Fibroblast of skin of scalp (primary cell): ENCODE measurements around the gene CAPN7.
A peak's percentile ranks its signal among the peaks of the same experiment; 100 is the strongest.

Experiments
- DNase-seq: peaks from one replicate; pipeline ENCODE4 v3.0.0-alpha.2; 2013

The CAPN7 gene

GRCh38 chr3:15199493-15200105, 6.4 kb upstream of the CAPN7 start:
- no peak for DNase-seq

GRCh38 chr3:15204005-15204404, 2.0 kb upstream of the CAPN7 start:
- DNase-seq: peak; percentile 21

- DNase-seq: no peak
Measured at GRCh38 chr3:15205482-15205933, 538 bp upstream of the CAPN7 start.

- peak; percentile 18 for DNase-seq
Measured at GRCh38 chr3:15206662-15207576, 873 bp downstream of the CAPN7 start.

- DNase-seq: no peak
Measured at GRCh38 chr3:15207836-15208504, 1.9 kb downstream of the CAPN7 start.

- no peak for DNase-seq
Measured at GRCh38 chr3:15211937-15212336, 5.9 kb downstream of the CAPN7 start.

GRCh38 chr3:15214758-15215157, 8.7 kb downstream of the CAPN7 start:
- no peak for DNase-seq

GRCh38 chr3:15215996-15216395, 9.9 kb downstream of the CAPN7 start:
- peak; percentile 31 for DNase-seq

- no peak for DNase-seq
Measured at GRCh38 chr3:15216501-15216900, 10.5 kb downstream of the CAPN7 start.

GRCh38 chr3:15217011-15217671, 11.1 kb downstream of the CAPN7 start:
- DNase-seq: no peak

- DNase-seq: no peak
Measured at GRCh38 chr3:15217841-15218267, 11.8 kb downstream of the CAPN7 start.

- no peak for DNase-seq
Measured at GRCh38 chr3:15218689-15219088, 12.6 kb downstream of the CAPN7 start.

GRCh38 chr3:15220056-15220455, 14.0 kb downstream of the CAPN7 start:
- DNase-seq: no peak

GRCh38 chr3:15220661-15221060, 14.6 kb downstream of the CAPN7 start:
- no peak for DNase-seq

GRCh38 chr3:15221574-15222217, 15.7 kb downstream of the CAPN7 start:
- DNase-seq: no peak

- no peak for DNase-seq
Measured at GRCh38 chr3:15223685-15224572, 17.9 kb downstream of the CAPN7 start.

- no peak for DNase-seq
Measured at GRCh38 chr3:15228147-15228546, 22.1 kb downstream of the CAPN7 start.

GRCh38 chr3:15229262-15229661, 23.2 kb downstream of the CAPN7 start:
- DNase-seq: no peak

GRCh38 chr3:15241341-15241740, 35.3 kb downstream of the CAPN7 start:
- DNase-seq: peak; percentile 22

GRCh38 chr3:15243822-15244482, 37.9 kb downstream of the CAPN7 start:
- no peak for DNase-seq

- DNase-seq: no peak
Measured at GRCh38 chr3:15246186-15246585, 40.1 kb downstream of the CAPN7 start.
